Activated T-helper 2 cell treated with anti-CD3 and anti-CD28 coated beads, Interferon-gamma antibody, Interleukin-2, Interleukin-4, amounts not matched to agents 10 μg/mL and 5 μg/mL and 100 μg/mL, durations not matched to agents 14 hours and 24 hours and 36 hours (primary cell): ENCODE measurements around the gene GNL2. TPM values are rescaled to one million over a fixed set of nuclear protein-coding genes. Genes with fewer than 3 reads are reported as not detected.
"Not testable (repeated sequence)": the region's sequence is repeated elsewhere in the genome, so short reads cannot be mapped to it uniquely, and the experiment has no call there.

Experiments
- DNase-seq: peaks from one replicate; pipeline ENCODE4 v3.0.0; 2021; ENCODE audit warnings: low spot score
- H3K27ac Mint-ChIP-seq: one replicate; pipeline ENCODE4 v1.8.0; 2021; ENCODE audit warnings: mixed read lengths
- H3K27me3 Mint-ChIP-seq: one replicate; pipeline ENCODE4 v1.8.0; 2021; ENCODE audit warnings: low read depth, mixed read lengths
- H3K36me3 Mint-ChIP-seq: one replicate; pipeline ENCODE4 v1.8.0; 2021; ENCODE audit warnings: low read depth, mixed read lengths
- H3K4me1 Mint-ChIP-seq: one replicate; pipeline ENCODE4 v1.8.0; 2021; ENCODE audit warnings: low read depth, mixed read lengths
- H3K4me3 Mint-ChIP-seq: one replicate; pipeline ENCODE4 v1.8.0; 2021; ENCODE audit warnings: low read depth, mild to moderate bottlenecking, moderate library complexity, mixed read lengths
- H3K9me3 Mint-ChIP-seq: one replicate; pipeline ENCODE4 v1.8.0; 2021; ENCODE audit warnings: mixed read lengths
- intact Hi-C: fragments of 100-400 bp; cut with micrococcal nuclease; formaldehyde crosslinking; loops from one replicate; pipeline ENCODE4 v1.15.1; 2023
- total RNA-seq: library from RNA; stranded (reverse); gene quantifications from 2 replicates; pipeline ENCODE4 v1.2.3, GENCODE V29; 2022

GNL2 gene
- total RNA-seq, 1 donor from 2014 or later = 95.6 TPM

DNA sequence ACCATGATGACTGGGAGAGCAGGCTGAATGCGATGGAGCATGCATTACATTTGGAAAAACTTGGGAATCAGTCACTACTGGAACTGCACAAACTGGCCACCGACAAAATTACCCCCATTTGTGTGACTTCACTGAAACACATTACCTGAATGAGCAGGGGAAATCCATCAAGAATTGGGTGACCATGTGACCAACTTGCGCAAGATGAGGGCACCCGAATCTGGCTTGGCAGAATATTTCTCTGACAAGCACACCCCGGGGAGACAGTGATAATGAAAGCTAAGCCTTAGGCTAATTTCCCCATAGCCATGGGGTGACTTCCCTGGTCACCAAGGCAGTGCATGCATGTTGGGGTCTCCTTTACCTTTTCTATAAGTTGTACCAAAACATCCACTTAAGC lies 50.7 kb downstream of the GNL2 start:
- Mint-ChIP-seq H3K27ac (no peak overlapping the region), H3K36me3 (peaks cover 56% of the 10 kb centered on the region), H3K4me1 (peaks cover 8% of the 10 kb centered on the region), H3K4me3 (no peak overlapping the region), H3K27me3 (no peaks in the 10 kb centered on the region), H3K9me3 (no peaks in the 10 kb centered on the region)
- intact Hi-C loops = no loop called here
- no peak for DNase-seq

DNA sequence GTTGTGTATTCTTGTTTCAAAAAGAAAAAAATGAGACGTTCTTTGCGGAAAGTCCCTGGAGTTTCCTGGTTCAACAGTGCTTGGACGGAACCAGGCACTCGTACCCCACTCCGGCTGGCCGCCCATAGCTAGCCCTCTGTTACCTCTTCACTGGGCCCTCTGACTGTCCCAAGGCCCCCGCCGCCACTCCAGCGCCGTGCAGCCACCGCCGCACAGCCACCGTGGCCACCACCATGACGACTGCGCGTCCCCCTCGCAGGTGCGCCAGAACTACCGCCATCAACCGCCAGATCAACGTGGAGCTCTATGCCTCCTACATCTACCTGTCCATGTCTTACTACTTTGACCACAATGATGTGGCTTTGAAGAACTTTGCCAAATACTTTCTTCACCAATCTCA lies 51.2 kb downstream of the GNL2 start:
- no peak overlapping the region for H3K4me3 Mint-ChIP-seq
- DNase-seq = no peak
- H3K36me3 Mint-ChIP-seq = peaks cover 52% of the 10 kb centered on the region
- H3K27ac Mint-ChIP-seq = no peak overlapping the region
- no peaks in the 10 kb centered on the region for H3K9me3 Mint-ChIP-seq
- H3K4me1 Mint-ChIP-seq = peaks cover 4% of the 10 kb centered on the region
- intact Hi-C loops = no loop called here
- H3K27me3 Mint-ChIP-seq = no peaks in the 10 kb centered on the region

DNA sequence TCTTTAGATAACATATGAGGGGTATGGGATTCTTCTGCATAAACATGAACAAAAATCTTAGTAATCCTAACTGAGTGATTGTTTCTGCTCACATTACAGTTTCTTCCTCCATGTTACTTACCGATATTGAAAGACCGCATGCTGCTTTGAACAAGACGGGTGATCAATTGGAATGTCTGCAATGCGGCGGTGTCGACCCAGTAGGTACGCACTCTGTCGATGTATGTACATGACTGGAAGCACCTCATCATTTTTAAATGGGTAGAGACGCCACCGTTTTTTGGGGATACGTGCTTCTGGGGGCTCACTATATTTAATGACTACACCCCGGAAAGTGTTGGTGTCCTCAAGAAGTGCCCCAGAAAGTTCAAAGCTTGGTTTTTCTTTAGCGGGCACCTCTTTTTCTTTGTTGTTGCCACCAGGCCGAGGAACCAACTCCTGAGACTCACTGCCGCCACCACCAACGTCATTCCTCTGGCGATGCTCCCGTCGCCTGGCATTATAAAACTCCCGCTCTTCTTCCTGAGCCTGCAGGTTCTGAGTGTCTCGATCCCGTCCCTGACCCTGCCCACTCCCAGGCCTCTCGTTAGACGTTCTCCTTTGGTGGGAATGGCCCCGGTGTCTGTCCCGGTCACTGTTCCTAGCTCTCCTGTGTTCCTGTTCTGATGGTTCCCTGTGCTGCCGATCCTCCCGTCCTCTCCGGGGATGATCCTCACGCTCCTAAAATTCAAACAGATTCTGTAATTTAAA lies 55.5 kb downstream of the GNL2 start:
- H3K27ac Mint-ChIP-seq = no peak overlapping the region
- H3K36me3 Mint-ChIP-seq = peaks cover 67% of the 10 kb centered on the region
- no peaks in the 10 kb centered on the region for H3K9me3 Mint-ChIP-seq
- intact Hi-C loops = no loop called here
- H3K4me3 Mint-ChIP-seq = no peak overlapping the region
- no peaks in the 10 kb centered on the region for H3K27me3 Mint-ChIP-seq
- no peak for DNase-seq
- H3K4me1 Mint-ChIP-seq = peaks cover 6% of the 10 kb centered on the region

DNA sequence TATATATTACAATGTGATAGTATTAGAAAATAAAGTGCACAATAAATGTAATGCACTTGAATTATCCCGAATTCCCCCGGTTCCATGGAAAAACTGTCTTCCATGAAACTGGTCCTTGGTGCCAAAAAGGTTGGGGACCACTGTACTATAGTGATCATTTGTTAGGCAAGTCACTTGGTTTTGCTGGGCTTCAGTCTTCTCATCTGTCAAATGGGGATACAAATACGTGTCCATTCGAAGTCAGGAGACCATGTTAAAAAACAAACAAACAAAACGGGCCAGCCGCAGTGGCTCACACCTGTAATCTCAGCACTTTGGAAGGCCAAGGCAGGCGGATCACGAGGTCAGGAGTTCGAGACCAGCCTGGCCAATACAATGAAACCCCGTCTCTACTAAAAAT lies 56.6 kb downstream of the GNL2 start:
- H3K27ac Mint-ChIP-seq, H3K4me1 Mint-ChIP-seq, H3K27me3 Mint-ChIP-seq, intact Hi-C loops, DNase-seq, H3K9me3 Mint-ChIP-seq, H3K4me3 Mint-ChIP-seq: not testable (repeated sequence)
- H3K36me3 Mint-ChIP-seq = peaks cover 67% of the 10 kb centered on the region

DNA sequence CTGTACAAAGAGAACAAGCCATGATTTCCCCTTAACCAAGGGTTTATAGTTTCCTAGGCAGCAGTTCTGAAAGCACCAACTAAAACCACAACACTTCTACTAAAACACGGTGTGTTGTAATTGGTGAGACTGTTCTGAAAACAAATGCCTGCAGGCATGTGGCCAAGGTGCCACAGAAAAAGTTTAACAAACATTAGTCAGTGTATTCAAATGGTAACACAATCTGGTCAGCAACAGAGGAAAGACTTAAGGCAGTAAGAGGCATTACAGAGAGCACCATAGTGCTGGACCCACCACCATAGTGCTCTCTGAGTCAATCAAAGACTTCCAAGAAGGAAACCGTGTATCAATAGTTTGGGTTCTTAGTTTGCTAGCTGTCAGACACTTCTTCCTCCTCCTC lies 58.4 kb downstream of the GNL2 start:
- H3K27ac Mint-ChIP-seq = peak overlapping the region; percentile 46
- no peaks in the 10 kb centered on the region for H3K27me3 Mint-ChIP-seq
- DNase-seq = no peak
- intact Hi-C loops = no loop called here
- no peaks in the 10 kb centered on the region for H3K9me3 Mint-ChIP-seq
- peaks cover 6% of the 10 kb centered on the region for H3K4me1 Mint-ChIP-seq
- H3K36me3 Mint-ChIP-seq = peaks cover 60% of the 10 kb centered on the region
- no peak overlapping the region for H3K4me3 Mint-ChIP-seq

DNA sequence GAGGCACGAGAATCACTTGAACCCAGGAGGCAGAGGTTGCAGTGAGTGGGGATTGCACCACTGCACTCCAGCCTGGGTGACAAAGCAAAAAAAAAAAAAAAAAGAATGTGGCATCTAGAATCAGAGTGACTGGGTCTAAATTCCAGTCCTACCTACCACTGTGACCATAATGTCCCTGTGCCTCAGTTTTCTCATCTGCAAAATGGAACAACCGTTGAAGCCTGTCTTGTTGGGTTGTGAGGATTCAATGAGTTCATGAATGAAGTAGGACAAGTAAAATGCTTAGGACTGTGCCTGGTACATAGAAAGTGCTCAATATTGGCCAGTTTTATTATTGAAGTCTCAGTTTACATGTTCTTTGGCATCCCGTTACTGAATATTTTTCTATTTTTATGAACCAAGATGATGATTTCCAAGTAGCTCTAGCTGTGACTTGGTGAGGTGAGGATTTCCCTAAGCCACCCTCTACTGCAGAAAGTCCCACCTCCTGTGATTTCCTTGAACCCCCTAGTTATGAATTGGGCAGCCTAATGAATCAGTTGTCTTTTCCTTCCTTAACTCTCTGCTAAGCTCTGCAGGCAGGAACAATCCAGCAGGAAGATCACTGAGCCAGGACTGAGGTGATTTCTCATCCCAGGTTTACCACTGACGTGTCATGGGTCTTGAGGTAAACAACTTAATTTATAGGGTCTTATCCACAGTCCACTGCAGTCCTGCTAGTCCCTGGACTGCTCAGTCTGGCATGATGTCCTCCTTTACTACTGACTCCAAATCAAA lies 62.2 kb downstream of the GNL2 start:
- no peaks in the 10 kb centered on the region for H3K9me3 Mint-ChIP-seq
- peaks cover 6% of the 10 kb centered on the region for H3K4me1 Mint-ChIP-seq
- H3K27me3 Mint-ChIP-seq = no peaks in the 10 kb centered on the region
- no peak for DNase-seq
- H3K27ac Mint-ChIP-seq = no peak overlapping the region
- no peak overlapping the region for H3K4me3 Mint-ChIP-seq
- intact Hi-C loops = no loop called here
- H3K36me3 Mint-ChIP-seq = peaks cover 36% of the 10 kb centered on the region

GRCh38 chr1:37532418-37533156 lies 63.1 kb downstream of the GNL2 start:
- H3K4me3 Mint-ChIP-seq, H3K27ac Mint-ChIP-seq, intact Hi-C loops, DNase-seq, H3K9me3 Mint-ChIP-seq, H3K4me1 Mint-ChIP-seq, H3K27me3 Mint-ChIP-seq: not testable (repeated sequence)
- peaks cover 26% of the 10 kb centered on the region for H3K36me3 Mint-ChIP-seq

- H3K9me3 Mint-ChIP-seq, H3K4me1 Mint-ChIP-seq, H3K27ac Mint-ChIP-seq, DNase-seq, H3K4me3 Mint-ChIP-seq, H3K36me3 Mint-ChIP-seq, H3K27me3 Mint-ChIP-seq, intact Hi-C loops: not testable (repeated sequence)
Measured at GRCh38 chr1:37529888-37530287, 65.8 kb downstream of the GNL2 start.

DNA sequence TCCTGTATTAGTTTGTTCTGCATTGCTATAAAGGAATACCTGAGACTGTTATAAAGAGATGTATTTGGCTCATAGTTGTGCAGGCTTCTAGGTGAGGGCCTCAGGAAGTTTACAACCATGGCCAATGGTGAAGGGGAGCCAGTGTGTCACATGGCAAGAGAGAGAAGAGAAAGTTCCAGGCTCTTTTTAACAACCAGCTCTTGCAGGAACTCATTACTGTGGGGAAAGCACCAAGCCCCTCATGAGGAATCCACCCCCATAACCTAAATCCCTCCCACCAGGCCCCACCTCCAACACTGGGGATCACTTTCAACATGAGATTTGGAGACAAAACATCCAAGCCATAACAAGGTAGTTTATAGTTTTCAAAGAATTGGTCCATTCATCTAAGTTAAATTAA lies 76.1 kb downstream of the GNL2 start:
- peaks cover 19% of the 10 kb centered on the region for H3K4me1 Mint-ChIP-seq
- no peaks in the 10 kb centered on the region for H3K27me3 Mint-ChIP-seq
- DNase-seq = no peak
- peaks cover 7% of the 10 kb centered on the region for H3K36me3 Mint-ChIP-seq
- H3K27ac Mint-ChIP-seq = no peak overlapping the region
- intact Hi-C loops = no loop called here
- peaks cover 9% of the 10 kb centered on the region for H3K9me3 Mint-ChIP-seq
- H3K4me3 Mint-ChIP-seq = peak overlapping the region; percentile 73

GRCh38 chr1:37518929-37519328 lies 76.8 kb downstream of the GNL2 start:
- H3K27me3 Mint-ChIP-seq, H3K36me3 Mint-ChIP-seq, intact Hi-C loops, H3K9me3 Mint-ChIP-seq, DNase-seq: not testable (repeated sequence)
- Mint-ChIP-seq H3K27ac (peak overlapping the region; percentile 69), H3K4me1 (peaks cover 19% of the 10 kb centered on the region), H3K4me3 (peak overlapping the region; percentile 73)

- H3K4me1 Mint-ChIP-seq = peaks cover 23% of the 10 kb centered on the region
- H3K4me3 Mint-ChIP-seq, H3K27ac Mint-ChIP-seq: not testable (repeated sequence)
Measured at GRCh38 chr1:37518241-37518640, 77.5 kb downstream of the GNL2 start.

GRCh38 chr1:37517569-37517968 lies 78.2 kb downstream of the GNL2 start:
- Mint-ChIP-seq H3K27me3 (no peaks in the 10 kb centered on the region), H3K9me3 (no peaks in the 10 kb centered on the region), H3K27ac (no peak overlapping the region), H3K4me3 (no peak overlapping the region), H3K4me1 (peaks cover 28% of the 10 kb centered on the region), H3K36me3 (peaks cover 10% of the 10 kb centered on the region)
- DNase-seq = no peak
- intact Hi-C loops = no loop called here

More at GRCh38 chr1:37518241-37518640, 77.5 kb downstream of the GNL2 start:
- DNase-seq, H3K9me3 Mint-ChIP-seq, H3K27me3 Mint-ChIP-seq, intact Hi-C loops, H3K36me3 Mint-ChIP-seq: not testable (repeated sequence)
